ENCODE data around the gene POM121. TPM values are rescaled to one million over a fixed set of nuclear protein-coding genes. Genes with fewer than 3 reads are reported as not detected.
"Not testable (repeated sequence)": the region's sequence is repeated elsewhere in the genome, so short reads cannot be mapped to it uniquely, and the experiment has no call there.

Gene POM121
- total RNA-seq, 1 donor from 2014 or later: 21.9 TPM

DNA sequence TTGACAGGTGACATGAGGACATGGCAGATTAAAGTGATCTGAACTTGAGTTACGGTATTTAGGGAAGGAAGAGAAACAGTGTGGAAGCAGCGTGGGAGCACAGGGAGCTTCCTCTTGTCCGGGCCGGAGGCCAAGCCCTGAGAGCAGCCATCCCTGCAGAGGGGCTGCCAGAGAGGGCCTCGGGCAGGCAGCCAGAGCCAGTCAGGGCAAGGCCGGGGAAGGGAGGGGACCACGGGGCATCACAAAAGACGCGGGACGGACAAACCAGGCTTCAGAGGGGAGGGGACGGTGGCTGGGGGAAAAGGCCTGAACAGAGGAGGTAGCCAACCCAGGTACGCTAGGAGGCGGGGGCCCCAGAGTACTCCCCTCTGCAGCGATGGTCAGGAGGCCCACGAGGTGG, 20.0 kb downstream of the POM121 start:
- intact Hi-C loops (cut with DNase I); H3K27me3 ChIP-seq; DNase-seq (ENCODE audit: extremely low spot score in 2 of 2); H3K9me3 ChIP-seq; H3K4me3 ChIP-seq; H3K27ac ChIP-seq; H3K4me1 ChIP-seq: not testable (repeated sequence)
- peaks cover 0 to 14% of the 10 kb centered on the region in 2 donors for H3K36me3 ChIP-seq

GRCh38 chr7:72945597-72945996, 20.7 kb downstream of the POM121 start:
- H3K36me3 ChIP-seq: peaks cover 0 to 14% of the 10 kb centered on the region in 2 donors
- H3K27ac ChIP-seq; H3K4me1 ChIP-seq; DNase-seq (ENCODE audit: extremely low spot score in 2 of 2); H3K9me3 ChIP-seq; intact Hi-C loops (cut with DNase I); H3K27me3 ChIP-seq; H3K4me3 ChIP-seq: not testable (repeated sequence)

GRCh38 chr7:72946130-72946745, 21.3 kb downstream of the POM121 start:
- H3K27me3 ChIP-seq; H3K4me1 ChIP-seq; H3K9me3 ChIP-seq; DNase-seq (ENCODE audit: extremely low spot score in 2 of 2); H3K4me3 ChIP-seq; H3K27ac ChIP-seq; intact Hi-C loops (cut with DNase I): not testable (repeated sequence)
- H3K36me3 ChIP-seq: peaks cover 0 to 14% of the 10 kb centered on the region in 2 donors

DNA sequence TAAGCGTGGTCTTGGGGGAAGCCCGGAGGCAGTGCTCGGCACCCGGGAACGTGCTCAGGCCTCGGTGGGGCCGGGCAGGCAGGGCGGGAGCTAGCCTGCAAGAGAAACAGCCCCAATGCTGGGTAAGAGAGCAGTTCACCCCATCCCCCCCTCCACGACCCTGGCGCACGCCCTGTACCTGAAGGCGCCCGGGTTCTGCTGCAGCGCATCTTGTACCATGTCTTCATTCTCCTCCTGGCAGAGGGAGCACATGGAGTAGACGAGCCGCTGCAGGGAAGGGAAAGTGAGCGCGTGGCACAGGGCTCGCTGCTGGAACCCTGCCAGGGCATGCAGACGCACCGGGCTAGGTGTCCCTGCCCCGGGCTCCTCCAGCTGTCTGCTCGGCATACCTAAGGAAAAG, 23.8 kb downstream of the POM121 start:
- H3K4me1 ChIP-seq; H3K9me3 ChIP-seq; H3K27ac ChIP-seq; H3K4me3 ChIP-seq; intact Hi-C loops (cut with DNase I); DNase-seq (ENCODE audit: extremely low spot score in 2 of 2); H3K27me3 ChIP-seq; H3K36me3 ChIP-seq: not testable (repeated sequence)

GRCh38 chr7:72949276-72949675, 24.4 kb downstream of the POM121 start:
- H3K4me1 ChIP-seq; H3K4me3 ChIP-seq; H3K27ac ChIP-seq; intact Hi-C loops (cut with DNase I); H3K27me3 ChIP-seq; DNase-seq (ENCODE audit: extremely low spot score in 2 of 2); H3K36me3 ChIP-seq; H3K9me3 ChIP-seq: not testable (repeated sequence)

DNA sequence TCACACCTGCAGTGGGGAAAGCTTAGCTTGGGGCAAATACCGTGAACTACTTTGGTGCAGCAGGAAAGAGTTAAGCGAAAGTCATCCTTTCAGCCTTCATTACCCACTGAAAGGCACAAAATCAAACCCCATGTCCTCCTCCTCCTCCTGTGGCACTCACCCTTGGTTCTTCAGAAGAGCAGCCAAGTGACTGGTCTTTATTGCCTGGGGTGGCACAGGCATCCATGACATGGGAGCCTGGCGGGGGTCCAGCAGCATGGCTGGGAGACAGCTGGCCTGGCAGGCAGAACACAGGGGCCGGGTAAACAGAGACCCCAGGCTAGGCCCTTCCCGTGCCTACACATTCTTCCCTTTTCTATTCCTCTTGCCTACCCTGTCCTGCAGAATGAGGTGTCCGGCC, 24.8 kb downstream of the POM121 start:
- H3K36me3 ChIP-seq; H3K4me1 ChIP-seq; H3K27me3 ChIP-seq; H3K9me3 ChIP-seq; H3K4me3 ChIP-seq; DNase-seq (ENCODE audit: extremely low spot score in 2 of 2); H3K27ac ChIP-seq; intact Hi-C loops (cut with DNase I): not testable (repeated sequence)

GRCh38 chr7:72950432-72950831, 25.5 kb downstream of the POM121 start:
- H3K4me3 ChIP-seq; H3K27ac ChIP-seq; intact Hi-C loops (cut with DNase I); H3K9me3 ChIP-seq; H3K27me3 ChIP-seq; DNase-seq (ENCODE audit: extremely low spot score in 2 of 2); H3K36me3 ChIP-seq; H3K4me1 ChIP-seq: not testable (repeated sequence)

DNA sequence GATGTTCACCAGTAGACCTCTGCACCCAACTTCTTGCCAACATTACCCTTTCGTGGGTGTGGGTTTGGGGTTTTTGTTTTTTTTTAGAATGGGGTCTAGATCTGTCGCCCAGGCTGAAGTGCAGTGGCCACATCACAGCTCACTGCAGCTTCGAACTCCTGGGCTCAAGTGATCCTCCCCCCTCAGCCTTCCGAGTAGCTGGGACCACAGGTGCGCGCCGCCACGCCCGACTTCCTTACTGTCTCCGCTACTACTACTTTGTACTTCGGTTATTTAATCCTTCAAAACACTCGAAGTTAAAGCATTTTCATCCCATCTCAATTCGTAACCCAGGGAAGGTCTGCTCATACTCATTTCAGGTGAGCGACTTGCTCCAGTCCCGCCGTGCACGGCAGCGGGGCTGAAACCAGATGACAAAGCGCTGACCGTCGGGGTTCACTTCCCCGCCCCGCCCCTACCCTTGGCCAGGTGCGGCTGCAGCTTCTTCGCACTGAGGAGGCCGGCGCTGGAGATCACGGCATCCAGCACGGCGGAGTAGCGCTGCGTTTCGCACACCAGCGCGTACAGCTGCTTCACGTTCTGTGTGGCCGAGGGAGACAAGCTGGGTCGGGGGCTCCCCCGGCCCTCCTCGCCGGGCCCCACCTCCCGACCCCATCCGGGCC, 29.1 kb downstream of the POM121 start:
- H3K36me3 ChIP-seq; H3K4me1 ChIP-seq; DNase-seq (ENCODE audit: extremely low spot score in 2 of 2); H3K27me3 ChIP-seq; intact Hi-C loops (cut with DNase I); H3K27ac ChIP-seq; H3K9me3 ChIP-seq: not testable (repeated sequence)
- peak overlapping the region; percentile 26 to 40 for H3K4me3 ChIP-seq

- H3K36me3 ChIP-seq; H3K27ac ChIP-seq; intact Hi-C loops (cut with DNase I); H3K27me3 ChIP-seq; H3K9me3 ChIP-seq; DNase-seq (ENCODE audit: extremely low spot score in 2 of 2); H3K4me1 ChIP-seq: not testable (repeated sequence)
- H3K4me3 ChIP-seq: peak overlapping the region; percentile 26 to 40
Observed at GRCh38 chr7:72954563-72955198, 29.8 kb downstream of the POM121 start.

DNA sequence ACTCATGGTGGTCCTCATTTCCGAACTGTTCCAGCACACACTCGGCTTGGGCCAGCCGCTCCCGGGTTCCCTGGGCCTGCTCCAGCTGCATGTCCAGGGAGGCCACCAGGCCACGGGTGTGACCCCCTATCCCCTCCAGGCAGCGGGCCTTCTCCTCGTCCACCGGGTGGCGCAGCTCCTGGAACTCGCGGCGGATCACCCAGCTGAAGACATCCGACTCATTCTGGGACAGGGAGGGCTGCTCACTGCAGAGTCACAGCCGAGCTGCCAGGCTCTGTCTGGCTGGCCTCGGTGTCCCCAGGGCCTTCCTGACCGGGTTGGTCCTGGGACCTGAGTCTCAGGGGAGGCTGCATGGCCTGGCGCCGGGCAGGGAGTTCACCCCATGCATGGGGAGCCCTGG, 35.1 kb downstream of the POM121 start:
- H3K4me1 ChIP-seq; DNase-seq (ENCODE audit: extremely low spot score in 2 of 2); H3K27me3 ChIP-seq; H3K36me3 ChIP-seq; H3K9me3 ChIP-seq; H3K4me3 ChIP-seq; H3K27ac ChIP-seq; intact Hi-C loops (cut with DNase I): not testable (repeated sequence)

GRCh38 chr7:72960626-72961345, 35.9 kb downstream of the POM121 start:
- H3K27me3 ChIP-seq; H3K36me3 ChIP-seq; intact Hi-C loops (cut with DNase I); DNase-seq (ENCODE audit: extremely low spot score in 2 of 2); H3K27ac ChIP-seq; H3K4me3 ChIP-seq; H3K4me1 ChIP-seq; H3K9me3 ChIP-seq: not testable (repeated sequence)

DNA sequence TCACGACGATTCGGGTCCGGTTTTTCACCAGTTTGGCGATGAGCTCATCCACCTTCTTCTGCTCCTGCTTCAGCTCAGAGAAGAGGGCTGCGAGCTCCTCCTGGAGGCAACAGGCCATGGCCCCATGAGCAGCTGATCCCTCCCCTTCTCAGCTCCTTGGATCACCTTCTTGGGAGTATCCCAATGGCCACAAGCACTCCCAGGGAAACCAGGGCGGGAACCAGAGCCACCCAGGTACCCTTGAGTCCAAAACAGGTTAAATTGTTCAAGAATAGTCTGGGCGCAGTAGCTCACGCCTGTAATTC, 36.4 kb downstream of the POM121 start:
- H3K27me3 ChIP-seq; H3K27ac ChIP-seq; H3K4me1 ChIP-seq; H3K36me3 ChIP-seq; H3K4me3 ChIP-seq; DNase-seq (ENCODE audit: extremely low spot score in 2 of 2); intact Hi-C loops (cut with DNase I); H3K9me3 ChIP-seq: not testable (repeated sequence)

- H3K9me3 ChIP-seq; H3K27ac ChIP-seq; H3K36me3 ChIP-seq; H3K27me3 ChIP-seq; H3K4me1 ChIP-seq; H3K4me3 ChIP-seq; intact Hi-C loops (cut with DNase I); DNase-seq (ENCODE audit: extremely low spot score in 2 of 2): not testable (repeated sequence)
Observed at GRCh38 chr7:72963056-72963455, 38.2 kb downstream of the POM121 start.

Data from vagina (tissue), 2 donors.